Activated T-helper 1 cell treated with anti-CD3 and anti-CD28 coated beads, Interleukin-2, amount 50 U/mL, for 16 hours (primary cell): Measurements from ENCODE around the gene USP34.
"Not testable (repeated sequence)": the region's sequence is repeated elsewhere in the genome, so short reads cannot be mapped to it uniquely, and the experiment has no call there.

ENCODE experiments used
- DNase-seq, 2 donors: peaks; one replicate each; pipeline ENCODE4 v3.0.0-alpha.2; 2020; ENCODE audit warnings: low read depth in 1 of 2, low spot score in 1 of 2

Gene USP34

DNA sequence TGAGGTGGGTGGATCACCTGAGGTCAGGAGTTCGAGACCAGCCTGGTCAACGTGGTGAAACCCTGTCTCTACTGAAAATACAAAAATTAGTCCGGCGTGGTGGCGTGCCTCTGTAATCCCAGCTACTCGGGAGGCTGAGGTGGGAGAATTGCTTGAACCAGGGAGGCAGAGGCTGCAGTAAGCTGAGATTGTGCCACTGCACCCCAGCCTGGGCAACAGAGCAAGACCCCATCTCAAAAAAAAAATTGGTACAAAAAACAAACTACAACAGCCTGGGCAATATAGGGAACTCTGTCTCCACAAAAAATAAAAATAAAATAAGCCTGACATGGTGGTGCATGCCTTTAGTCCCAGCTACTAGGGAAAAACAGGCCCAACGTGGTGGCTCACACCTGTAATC lies 305.8 kb downstream of the USP34 start:
- DNase-seq, result not testable (repeated sequence)

DNA sequence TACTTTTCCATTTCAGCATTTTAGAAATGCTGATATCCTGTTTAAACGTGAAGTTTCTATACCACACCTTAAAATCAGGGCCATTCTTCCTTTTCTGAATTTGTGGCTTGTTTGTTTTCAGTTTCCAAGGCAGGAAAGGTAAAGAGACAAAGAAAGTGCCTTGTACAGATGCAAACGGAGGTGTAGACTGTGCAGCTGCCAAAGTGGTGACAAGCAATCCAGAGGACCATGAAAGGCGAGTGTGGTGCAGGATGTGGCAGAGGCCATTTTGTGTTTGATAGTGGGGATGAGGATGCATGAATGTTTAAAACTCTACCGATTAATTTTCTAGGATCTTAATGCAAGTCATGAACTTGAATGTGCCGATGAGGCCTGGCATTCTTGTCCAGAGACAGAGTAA lies 308.2 kb downstream of the USP34 start:
- DNase-seq, result no peak

GRCh38 chr2:61161888-61162287 lies 309.0 kb downstream of the USP34 start, which contains the start of gene C2orf74:
Gene C2orf74 (plus strand): TSS chr2:61162188. CDS start chr2:61162515, 327 bp downstream.
- DNase-seq, result no peak

- no peak for DNase-seq
Measured at GRCh38 chr2:61158356-61158955, 312.4 kb downstream of the USP34 start.

DNA sequence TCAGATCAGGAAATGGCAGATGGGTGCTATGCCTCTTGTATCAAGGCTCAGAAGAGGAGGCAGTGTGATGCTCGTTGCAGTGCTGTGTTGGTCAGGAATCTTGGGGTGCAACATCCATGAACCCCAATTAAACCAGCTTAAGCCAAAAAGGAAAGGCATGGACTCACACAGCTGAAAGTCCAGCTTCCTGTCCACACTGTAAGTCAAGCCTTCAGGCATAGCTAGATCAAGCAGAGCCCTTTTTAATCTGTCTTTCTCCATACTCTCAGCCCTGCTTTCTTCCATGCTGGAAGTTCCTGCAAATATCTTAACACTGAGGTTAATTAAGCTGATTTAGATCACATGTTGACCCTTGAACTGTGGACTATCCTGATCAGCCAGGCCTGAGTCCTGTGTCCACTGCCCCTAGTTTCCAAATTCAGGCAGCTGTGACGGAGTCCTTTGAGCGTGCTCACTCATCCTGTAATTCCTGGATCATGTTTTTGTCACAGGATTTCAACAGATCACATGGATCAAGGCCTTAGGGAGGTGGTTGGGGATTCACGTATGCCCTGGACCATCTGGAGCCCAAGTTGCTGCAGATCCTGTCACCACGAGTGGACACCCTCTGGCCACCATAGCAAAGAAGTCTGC lies 313.4 kb downstream of the USP34 start:
- no peak for DNase-seq

- no peak for DNase-seq
Measured at GRCh38 chr2:61151436-61151835, 319.5 kb downstream of the USP34 start.

- DNase-seq, result no peak
Measured at GRCh38 chr2:61149074-61149473, 321.8 kb downstream of the USP34 start.

GRCh38 chr2:61148091-61148490 lies 322.8 kb downstream of the USP34 start:
- not testable (repeated sequence) for DNase-seq

GRCh38 chr2:61145990-61146389 lies 324.9 kb downstream of the USP34 start:
- no peak for DNase-seq

GRCh38 chr2:61144697-61145268 lies 326.1 kb downstream of the USP34 start:
- peak; percentile 74 to 83 for DNase-seq

- DNase-seq, result no peak
Measured at GRCh38 chr2:61141151-61141550, 329.7 kb downstream of the USP34 start.

DNA sequence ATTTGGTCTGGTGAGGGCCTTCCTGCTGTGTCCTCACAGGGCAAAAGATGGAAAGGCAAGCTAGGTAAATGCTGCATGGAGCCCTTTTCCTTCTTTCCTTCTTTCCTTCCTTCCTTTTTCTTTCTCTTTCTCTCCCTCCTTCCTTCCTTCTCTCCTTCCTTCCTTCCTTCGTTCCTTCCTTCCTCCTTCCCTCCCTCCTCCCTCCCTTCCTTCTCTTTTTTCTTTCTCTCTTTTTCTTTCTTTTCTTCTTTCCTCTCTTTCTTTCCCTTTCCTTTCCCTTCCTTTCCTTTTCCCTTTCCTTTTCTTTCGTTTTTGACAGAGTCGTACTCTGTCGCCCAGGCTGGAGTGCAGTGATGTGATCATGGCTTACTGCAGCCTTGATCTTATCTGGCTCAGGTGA lies 332.0 kb downstream of the USP34 start:
- no peak for DNase-seq
